Measurements from ENCODE around the gene BRI3. TPM values are rescaled to one million over a fixed set of nuclear protein-coding genes. Genes with fewer than 3 reads are reported as not detected.

Gene BRI3
- total and polyA plus RNA-seq, 2 of the 13 experiments (the other 11 are each of a cell fraction or from before 2014, with no cell fraction given), result 54.0 to 103 TPM

DNA sequence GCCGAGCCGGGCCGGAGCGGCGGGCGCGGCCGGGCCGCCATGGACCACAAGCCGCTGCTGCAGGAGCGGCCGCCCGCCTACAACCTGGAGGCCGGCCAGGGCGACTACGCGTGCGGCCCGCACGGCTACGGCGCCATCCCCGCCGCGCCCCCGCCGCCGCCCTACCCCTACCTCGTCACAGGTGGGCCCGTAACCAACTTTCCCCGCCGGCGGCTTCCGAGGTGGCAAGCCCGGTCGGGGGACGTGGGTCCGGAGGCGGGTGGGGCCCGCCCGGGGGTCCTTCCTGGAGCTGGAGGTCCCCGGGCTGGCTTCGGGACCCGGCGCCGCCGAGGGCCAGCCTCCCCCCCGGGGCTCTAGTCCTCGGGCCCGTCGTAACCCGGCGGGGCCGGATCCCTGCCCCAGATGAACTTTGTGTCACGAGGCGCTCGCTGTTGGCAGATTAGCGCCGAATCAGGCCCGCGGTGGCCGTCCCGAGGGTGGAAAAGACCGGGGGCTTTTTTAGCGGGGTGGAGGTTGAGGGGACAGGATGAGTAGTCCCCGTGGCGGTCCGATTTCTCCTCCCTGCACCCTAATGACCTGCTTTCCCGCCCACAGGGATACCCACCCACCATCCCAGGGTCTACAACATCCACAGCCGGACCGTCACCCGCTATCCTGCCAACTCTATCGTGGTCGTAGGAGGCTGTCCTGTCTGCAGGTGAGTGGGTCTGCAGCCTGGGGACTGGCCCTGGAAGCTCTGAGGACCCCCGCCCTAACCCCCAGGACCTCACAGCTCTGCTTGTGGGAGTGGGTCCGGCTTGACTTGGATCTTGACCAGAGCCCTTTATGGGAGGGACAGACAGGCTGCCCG lies 496 bp downstream of the BRI3 start (continued):
- no peak for TF ChIP-seq ZNF670 (CRISPR knock-in tag; IDR thresholded peaks at IDR 0.05; ENCODE audit: borderline replicate concordance)
- peak; percentile 22 for TF ChIP-seq HNRNPLL (IDR thresholded peaks at IDR 0.05; ENCODE audit: low read depth, low read length, poor library complexity, severe bottlenecking)
- 0 out of 2 replicates have a peak, but pooled peaks have one; percentile 49 for TF ChIP-seq YEATS4 (CRISPR knock-in tag; IDR thresholded peaks at IDR 0.05; ENCODE audit: borderline replicate concordance)
- TF ChIP-seq, protein P1, sequence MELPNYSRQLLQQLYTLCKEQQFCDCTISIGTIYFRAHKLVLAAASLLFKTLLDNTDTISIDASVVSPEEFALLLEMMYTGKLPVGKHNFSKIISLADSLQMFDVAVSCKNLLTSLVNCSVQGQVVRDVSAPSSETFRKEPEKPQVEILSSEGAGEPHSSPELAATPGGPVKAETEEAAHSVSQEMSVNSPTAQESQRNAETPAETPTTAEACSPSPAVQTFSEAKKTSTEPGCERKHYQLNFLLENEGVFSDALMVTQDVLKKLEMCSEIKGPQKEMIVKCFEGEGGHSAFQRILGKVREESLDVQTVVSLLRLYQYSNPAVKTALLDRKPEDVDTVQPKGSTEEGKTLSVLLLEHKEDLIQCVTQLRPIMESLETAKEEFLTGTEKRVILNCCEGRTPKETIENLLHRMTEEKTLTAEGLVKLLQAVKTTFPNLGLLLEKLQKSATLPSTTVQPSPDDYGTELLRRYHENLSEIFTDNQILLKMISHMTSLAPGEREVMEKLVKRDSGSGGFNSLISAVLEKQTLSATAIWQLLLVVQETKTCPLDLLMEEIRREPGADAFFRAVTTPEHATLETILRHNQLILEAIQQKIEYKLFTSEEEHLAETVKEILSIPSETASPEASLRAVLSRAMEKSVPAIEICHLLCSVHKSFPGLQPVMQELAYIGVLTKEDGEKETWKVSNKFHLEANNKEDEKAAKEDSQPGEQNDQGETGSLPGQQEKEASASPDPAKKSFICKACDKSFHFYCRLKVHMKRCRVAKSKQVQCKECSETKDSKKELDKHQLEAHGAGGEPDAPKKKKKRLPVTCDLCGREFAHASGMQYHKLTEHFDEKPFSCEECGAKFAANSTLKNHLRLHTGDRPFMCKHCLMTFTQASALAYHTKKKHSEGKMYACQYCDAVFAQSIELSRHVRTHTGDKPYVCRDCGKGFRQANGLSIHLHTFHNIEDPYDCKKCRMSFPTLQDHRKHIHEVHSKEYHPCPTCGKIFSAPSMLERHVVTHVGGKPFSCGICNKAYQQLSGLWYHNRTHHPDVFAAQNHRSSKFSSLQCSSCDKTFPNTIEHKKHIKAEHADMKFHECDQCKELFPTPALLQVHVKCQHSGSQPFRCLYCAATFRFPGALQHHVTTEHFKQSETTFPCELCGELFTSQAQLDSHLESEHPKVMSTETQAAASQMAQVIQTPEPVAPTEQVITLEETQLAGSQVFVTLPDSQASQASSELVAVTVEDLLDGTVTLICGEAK (IDR thresholded peaks at IDR 0.05), result no peak
- TF ChIP-seq, protein P1 (CRISPR knock-in tag; IDR thresholded peaks at IDR 0.05), result no peak
- TF ChIP-seq ASH2L (IDR thresholded peaks at IDR 0.05; ENCODE audit: insufficient read length, low read depth, low read length), result peak; percentile 22
- 0 out of 2 replicates have a peak, but pooled peaks have one; percentile 42 for TF ChIP-seq FOXC1 (CRISPR knock-in tag; IDR thresholded peaks at IDR 0.05; ENCODE audit: borderline replicate concordance)
- TF ChIP-seq ZNF337 (CRISPR knock-in tag; IDR thresholded peaks at IDR 0.05; ENCODE audit: borderline replicate concordance, low read depth), result no peak
- TF ChIP-seq AGO1 (IDR thresholded peaks at IDR 0.05; ENCODE audit: low read depth, low read length, poor library complexity, severe bottlenecking), result peak; percentile 61
- TF ChIP-seq ZNF232 (CRISPR knock-in tag; IDR thresholded peaks at IDR 0.05; ENCODE audit: borderline replicate concordance), result 0 out of 2 replicates have a peak, but pooled peaks have one; percentile 44
- TF ChIP-seq ZNF121 (CRISPR knock-in tag; IDR thresholded peaks at IDR 0.05), result peak; percentile 68
- TF ChIP-seq ZNF530 (CRISPR knock-in tag; IDR thresholded peaks at IDR 0.05; ENCODE audit: low read depth), result no peak
- TF ChIP-seq ZNF703 (CRISPR knock-in tag; IDR thresholded peaks at IDR 0.05; ENCODE audit: borderline replicate concordance), result 0 out of 2 replicates have a peak, but pooled peaks have one; percentile 52
- no peak for TF ChIP-seq HDAC2 (CRISPR knock-in tag; IDR thresholded peaks at IDR 0.05)
- no peak for TF ChIP-seq PTBP1 (IDR thresholded peaks at IDR 0.05; ENCODE audit: low read depth, low read length, poor library complexity, severe bottlenecking)
- TF ChIP-seq, protein P2, sequence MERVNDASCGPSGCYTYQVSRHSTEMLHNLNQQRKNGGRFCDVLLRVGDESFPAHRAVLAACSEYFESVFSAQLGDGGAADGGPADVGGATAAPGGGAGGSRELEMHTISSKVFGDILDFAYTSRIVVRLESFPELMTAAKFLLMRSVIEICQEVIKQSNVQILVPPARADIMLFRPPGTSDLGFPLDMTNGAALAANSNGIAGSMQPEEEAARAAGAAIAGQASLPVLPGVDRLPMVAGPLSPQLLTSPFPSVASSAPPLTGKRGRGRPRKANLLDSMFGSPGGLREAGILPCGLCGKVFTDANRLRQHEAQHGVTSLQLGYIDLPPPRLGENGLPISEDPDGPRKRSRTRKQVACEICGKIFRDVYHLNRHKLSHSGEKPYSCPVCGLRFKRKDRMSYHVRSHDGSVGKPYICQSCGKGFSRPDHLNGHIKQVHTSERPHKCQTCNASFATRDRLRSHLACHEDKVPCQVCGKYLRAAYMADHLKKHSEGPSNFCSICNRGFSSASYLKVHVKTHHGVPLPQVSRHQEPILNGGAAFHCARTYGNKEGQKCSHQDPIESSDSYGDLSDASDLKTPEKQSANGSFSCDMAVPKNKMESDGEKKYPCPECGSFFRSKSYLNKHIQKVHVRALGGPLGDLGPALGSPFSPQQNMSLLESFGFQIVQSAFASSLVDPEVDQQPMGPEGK (CRISPR knock-in tag; IDR thresholded peaks at IDR 0.05), result peak; percentile 41; the same call in 1 of the 2 replicates
- peak; percentile 39; the same call in 1 of the 2 replicates for TF ChIP-seq ZFY (CRISPR knock-in tag; IDR thresholded peaks at IDR 0.05)
